Ishikawa (cell line): ENCODE data around the gene COL4A5.
A peak's percentile ranks its signal among the peaks of the same experiment; 100 is the strongest.

ENCODE experiments used
- CEBPB ChIP-seq: IDR thresholded peaks from 2 replicates; pipeline ENCODE4 v1.6.1; 2012
- CREB1 ChIP-seq: IDR thresholded peaks from 2 replicates; pipeline ENCODE4 v1.6.1; 2012; ENCODE audit warnings: low read depth
- EGR1 ChIP-seq: IDR thresholded peaks from 2 replicates; pipeline ENCODE4 v1.6.1; 2012
- EP300 ChIP-seq: IDR thresholded peaks from 2 replicates; pipeline ENCODE4 v1.6.1; 2012; ENCODE audit warnings: borderline replicate concordance
- FOXM1 ChIP-seq: IDR thresholded peaks from 2 replicates; pipeline ENCODE4 v1.6.1; 2012; ENCODE audit warnings: low read depth, borderline replicate concordance
- NFIC ChIP-seq: IDR thresholded peaks from 2 replicates; pipeline ENCODE4 v1.6.1; 2012
- RAD21 ChIP-seq: IDR thresholded peaks from 2 replicates; pipeline ENCODE4 v1.6.1; 2012; ENCODE audit warnings: low read depth
- REST ChIP-seq: IDR thresholded peaks from 2 replicates; pipeline ENCODE4 v1.6.1; 2012; ENCODE audit warnings: low read depth, mild to moderate bottlenecking
- TAF1 ChIP-seq: IDR thresholded peaks from 2 replicates; pipeline ENCODE4 v1.6.1; 2012; ENCODE audit warnings: low read depth, mild to moderate bottlenecking
- TCF12 ChIP-seq: IDR thresholded peaks from 2 replicates; pipeline ENCODE4 v1.6.1; 2012; ENCODE audit warnings: low read depth
- TEAD4 ChIP-seq: IDR thresholded peaks from 2 replicates; pipeline ENCODE4 v1.6.1; 2012
- YY1 ChIP-seq: IDR thresholded peaks from 2 replicates; pipeline ENCODE4 v1.6.1; 2012; ENCODE audit warnings: low read depth
- ZBTB7A ChIP-seq: IDR thresholded peaks from 2 replicates; pipeline ENCODE4 v1.6.1; 2012; ENCODE audit warnings: low read depth
- TF ChIP-seq, protein P1 (sequence below): IDR thresholded peaks from 2 replicates; pipeline ENCODE4 v1.6.1; 2012
- TF ChIP-seq, protein P2 (sequence below): IDR thresholded peaks from 2 replicates; pipeline ENCODE4 v1.6.1; 2012

The COL4A5 gene

GRCh38 chrX:108439426-108439942 is at the start of gene COL4A5:
Gene COL4A5 (plus strand): TSS chrX:108439838. CDS start chrX:108440126, 288 bp downstream.
- TF ChIP-seq CREB1 (0 out of 2 replicates have a peak, but pooled peaks have one; percentile 22), TAF1 (peak; percentile 50), RAD21 (no peak), TCF12 (no peak), REST (no peak), EGR1 (no peak), NFIC (no peak), TEAD4 (0 out of 2 replicates have a peak, but pooled peaks have one; percentile 6), ZBTB7A (no peak), EP300 (no peak), CEBPB (no peak), FOXM1 (no peak; the same call in 1 of the 2 replicates), YY1 (no peak)
- TF ChIP-seq, protein P1, sequence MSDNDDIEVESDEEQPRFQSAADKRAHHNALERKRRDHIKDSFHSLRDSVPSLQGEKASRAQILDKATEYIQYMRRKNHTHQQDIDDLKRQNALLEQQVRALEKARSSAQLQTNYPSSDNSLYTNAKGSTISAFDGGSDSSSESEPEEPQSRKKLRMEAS, result no peak
- TF ChIP-seq, protein P2, sequence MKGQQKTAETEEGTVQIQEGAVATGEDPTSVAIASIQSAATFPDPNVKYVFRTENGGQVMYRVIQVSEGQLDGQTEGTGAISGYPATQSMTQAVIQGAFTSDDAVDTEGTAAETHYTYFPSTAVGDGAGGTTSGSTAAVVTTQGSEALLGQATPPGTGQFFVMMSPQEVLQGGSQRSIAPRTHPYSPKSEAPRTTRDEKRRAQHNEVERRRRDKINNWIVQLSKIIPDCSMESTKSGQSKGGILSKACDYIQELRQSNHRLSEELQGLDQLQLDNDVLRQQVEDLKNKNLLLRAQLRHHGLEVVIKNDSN, result no peak

- TF ChIP-seq ZBTB7A (no peak), RAD21 (no peak), REST (no peak), EGR1 (no peak), EP300 (no peak), CEBPB (no peak), FOXM1 (no peak), YY1 (no peak)
- TF ChIP-seq, protein P1, result no peak
Measured at GRCh38 chrX:108396188-108396891, 43.3 kb upstream of the COL4A5 start.

DNA sequence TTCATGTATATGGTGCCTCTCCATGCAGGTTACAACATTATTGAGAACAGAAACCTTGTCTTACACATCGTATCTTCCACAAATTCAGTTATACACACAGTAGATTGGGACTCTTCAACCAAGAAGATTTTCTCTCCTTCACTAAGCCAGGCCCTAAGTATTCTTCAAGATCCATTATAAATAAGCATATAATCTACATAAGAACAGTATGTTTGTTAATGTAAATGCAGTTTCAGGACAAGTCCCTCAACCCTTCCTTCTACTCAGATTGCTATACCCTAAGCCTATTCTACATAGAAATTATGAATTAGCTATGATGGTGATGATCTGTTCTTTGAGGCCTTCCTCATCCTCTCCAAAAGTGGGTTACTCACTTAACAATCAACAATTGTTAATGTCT is 42.7 kb upstream of the COL4A5 start:
- TF ChIP-seq NFIC (no peak), FOXM1 (no peak), CEBPB (no peak), TAF1 (no peak), CREB1 (no peak), YY1 (no peak), EGR1 (no peak)

DNA sequence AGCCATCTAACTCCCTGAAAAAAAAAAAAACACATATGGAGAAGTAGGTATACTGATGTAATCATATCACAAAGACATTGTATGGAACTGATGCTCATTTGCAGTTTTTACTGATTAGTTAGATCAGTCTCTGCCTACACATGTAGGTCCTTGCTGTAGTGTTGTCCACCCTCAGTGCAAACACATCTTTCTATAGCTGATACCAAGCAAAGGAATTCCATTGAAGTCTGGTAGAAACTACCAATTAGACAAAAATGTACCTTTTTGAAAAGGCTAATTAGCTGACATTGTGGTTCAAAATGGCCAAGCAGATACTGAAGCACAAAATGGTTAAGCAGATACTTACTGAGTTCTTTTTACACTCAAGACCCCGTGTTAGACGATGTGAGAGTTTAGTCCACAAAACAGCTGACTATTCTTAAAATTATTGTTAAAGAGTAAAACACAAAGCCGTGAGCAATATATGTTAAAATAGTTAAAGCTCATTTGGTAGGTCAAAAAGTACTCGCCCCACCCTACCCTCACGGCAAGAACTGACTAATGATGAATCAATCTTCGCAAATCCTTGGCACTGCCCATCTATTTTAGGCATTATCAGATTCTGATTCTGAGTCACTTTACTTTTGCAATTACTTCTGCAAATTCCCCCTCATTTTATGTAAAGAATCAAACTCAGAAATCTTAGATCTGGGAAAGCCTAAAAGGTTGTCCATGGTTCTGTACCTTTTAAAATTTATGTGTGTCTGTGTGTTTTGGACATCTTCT is 41.8 kb upstream of the COL4A5 start:
- TF ChIP-seq CREB1 (no peak), EP300 (no peak), FOXM1 (no peak), REST (no peak), ZBTB7A (no peak), CEBPB (no peak), TEAD4 (no peak)
